HG03108 (cell line): Measurements from ENCODE around the gene NXF2.
"Not testable (repeated sequence)": the region's sequence is repeated elsewhere in the genome, so short reads cannot be mapped to it uniquely, and the experiment has no call there.

Source experiments
- ATAC-seq: cut with Tn5 transposase; IDR thresholded peaks from one replicate; pipeline ENCODE4 v1.9.1; 2021; ENCODE audit warnings: moderate library complexity; ENCODE audit not compliant: unreplicated experiment

NXF2 gene

GRCh38 chrX:102246893-102247292 lies at the start of gene NXF2:
NXF2 (plus strand) TSS chrX:102247167; CDS start chrX:102307079, 59,912 bp downstream.
- not testable (repeated sequence) for ATAC-seq

GRCh38 chrX:102207940-102208339 lies 39.0 kb upstream of the NXF2 start:
- not testable (repeated sequence) for ATAC-seq

GRCh38 chrX:102214986-102215385 lies 32.0 kb upstream of the NXF2 start, which contains the start of gene TCP11X1:
TCP11X1 (plus strand) TSS chrX:102215301.
- not testable (repeated sequence) for ATAC-seq

- ATAC-seq = not testable (repeated sequence)
These were observed 30.5 kb upstream of the NXF2 start for GRCh38 chrX:102216497-102216896.

- ATAC-seq = not testable (repeated sequence)
These were observed 11.3 kb upstream of the NXF2 start for GRCh38 chrX:102235678-102236077.

GRCh38 chrX:102240265-102240664 lies 6.7 kb upstream of the NXF2 start:
- ATAC-seq = not testable (repeated sequence)

- not testable (repeated sequence) for ATAC-seq
These were observed 25.3 kb downstream of the NXF2 start for GRCh38 chrX:102272231-102272630.

GRCh38 chrX:102338162-102338561 lies 91.2 kb downstream of the NXF2 start:
- ATAC-seq = no peak

GRCh38 chrX:102339312-102340298 lies 92.6 kb downstream of the NXF2 start:
- no peak for ATAC-seq

GRCh38 chrX:102341867-102342266 lies 94.9 kb downstream of the NXF2 start:
- no peak for ATAC-seq

- ATAC-seq = no peak
These were observed 98.9 kb downstream of the NXF2 start for GRCh38 chrX:102345916-102346315.
